Endodermal cell (in vitro differentiated cells): ENCODE results near the gene ZNF407. TPM values are rescaled to one million over a fixed set of nuclear protein-coding genes. Genes with fewer than 3 reads are reported as not detected.

Experiments used
- DNase-seq: peaks from one replicate; pipeline ENCODE4 v3.0.0-alpha.2; 2017
- H3K27ac ChIP-seq: 2 replicates; pipeline ENCODE4 v1.5.1; 2013; ENCODE audit warnings: mild to moderate bottlenecking, low read depth, low read length, moderate library complexity
- H3K27me3 ChIP-seq: 2 replicates; pipeline ENCODE4 v1.6.1; 2013; ENCODE audit warnings: mild to moderate bottlenecking, low read length, moderate library complexity; ENCODE audit not compliant: insufficient read depth, control insufficient read depth, poor library complexity, severe bottlenecking
- H3K36me3 ChIP-seq: 2 replicates; pipeline ENCODE4 v1.7.0; 2013; ENCODE audit warnings: mild to moderate bottlenecking, low read length, moderate library complexity; ENCODE audit not compliant: control insufficient read depth, insufficient read depth
- H3K4me1 ChIP-seq: one replicate; pipeline ENCODE4 v1.7.0; 2013; ENCODE audit warnings: low read length; ENCODE audit not compliant: control insufficient read depth, insufficient read depth
- H3K4me3 ChIP-seq: 2 replicates; pipeline ENCODE4 v1.5.1; 2013; ENCODE audit warnings: mild to moderate bottlenecking, low read length, moderate library complexity
- H3K9ac ChIP-seq: 2 replicates; pipeline ENCODE4 v1.6.1; 2013; ENCODE audit warnings: mild to moderate bottlenecking, low read length, moderate library complexity; ENCODE audit not compliant: poor library complexity, severe bottlenecking; ENCODE audit errors: extremely low read depth
- H3K9me3 ChIP-seq: 2 replicates; pipeline ENCODE4 v1.6.1; 2013; ENCODE audit warnings: mild to moderate bottlenecking, low read length, moderate library complexity; ENCODE audit not compliant: control insufficient read depth
- H3K27ac Mint-ChIP-seq: 2 replicates; pipeline ENCODE4 v1.8.0; 2020; ENCODE audit warnings: mixed read lengths
- H3K27me3 Mint-ChIP-seq: 2 replicates; pipeline ENCODE4 v1.8.0; 2021; ENCODE audit warnings: mild to moderate bottlenecking, mixed read lengths; ENCODE audit not compliant: insufficient read depth
- H3K36me3 Mint-ChIP-seq: 2 replicates; pipeline ENCODE4 v1.8.0; 2020; ENCODE audit warnings: low read depth, mixed read lengths
- H3K4me1 Mint-ChIP-seq: 2 replicates; pipeline ENCODE4 v1.8.0; 2020; ENCODE audit warnings: mixed read lengths
- H3K4me3 Mint-ChIP-seq: 2 replicates; pipeline ENCODE4 v1.8.0; 2020; ENCODE audit warnings: mild to moderate bottlenecking, moderate library complexity, mixed read lengths
- H3K9me3 Mint-ChIP-seq: 2 replicates; pipeline ENCODE4 v1.8.0; 2020; ENCODE audit warnings: mild to moderate bottlenecking, mixed read lengths
- CTCF ChIP-seq: fragments of 200-600 bp; sonication (generic); conservative IDR thresholded peaks from 2 replicates; pipeline ENCODE4 v1.5.0; 2021; ENCODE audit warnings: antibody characterized with exemption, mild to moderate bottlenecking
- WGBS, 2 experiments: methylation state at CpG; one replicate each; pipeline versions ENCODE4 v1.1.5 to v1.1.7; 2013; ENCODE audit warnings: missing lambda C conversion rate in 2 of 2, mixed read lengths in 1 of 2; ENCODE audit not compliant: insufficient coverage in 1 of 2, insufficient read length in 1 of 2; 5-methylcytosine and 5-hydroxymethylcytosine counted together
- total RNA-seq, 2 donors: library from RNA; stranded (reverse); fragmentation: NEBNext Ultra II Directional in 1 of 2; extraction: Animal tissue kit (Norgen Biotek cat#: 25700) in 1 of 2; gene quantifications; 2 replicates in 1 of 2; 3 replicates in 1 of 2; pipeline ENCODE4 v1.2.1, GENCODE V29; 2021

The ZNF407 gene
- total RNA-seq, 2 donors from 2014 or later: 7.6 to 13.1 TPM

GRCh38 chr18:74590671-74591070 is 7.0 kb upstream of the ZNF407 start:
- Histone ChIP-seq H3K4me3 (no peak overlapping the region), H3K9ac (no peak overlapping the region), H3K9me3 (no peaks in the 10 kb centered on the region), H3K4me1 (no peaks in the 10 kb centered on the region), H3K27ac (no peak overlapping the region), H3K36me3 (peaks cover 3% of the 10 kb centered on the region), H3K27me3 (peaks cover 11% of the 10 kb centered on the region)
- Mint-ChIP-seq H3K36me3 (peaks cover 8% of the 10 kb centered on the region), H3K27ac (no peak overlapping the region), H3K4me3 (no peak overlapping the region), H3K27me3 (peaks cover 37% of the 10 kb centered on the region), H3K9me3 (no peaks in the 10 kb centered on the region), H3K4me1 (peaks cover 5% of the 10 kb centered on the region)
- 100% methylated on average over 1 of the region's 1 CpG; no CpG with 5 or more reads in 1 of the 2 experiments for WGBS, 2 experiments
- no peak for DNase-seq
- TF ChIP-seq CTCF: no peak

GRCh38 chr18:74595431-74595830 is 2.2 kb upstream of the ZNF407 start:
- peaks cover 8% of the 10 kb centered on the region for H3K36me3 Mint-ChIP-seq
- no peak overlapping the region for H3K27ac ChIP-seq
- H3K9me3 ChIP-seq: no peaks in the 10 kb centered on the region
- no peak overlapping the region for H3K27ac Mint-ChIP-seq
- no peak for DNase-seq
- no peaks in the 10 kb centered on the region for H3K9me3 Mint-ChIP-seq
- H3K4me3 Mint-ChIP-seq: no peak overlapping the region
- H3K36me3 ChIP-seq: peaks cover 5% of the 10 kb centered on the region
- H3K4me1 ChIP-seq: no peaks in the 10 kb centered on the region
- peaks cover 6% of the 10 kb centered on the region for H3K27me3 Mint-ChIP-seq
- no peak overlapping the region for H3K9ac ChIP-seq
- peak overlapping the region; percentile 97 for H3K4me3 ChIP-seq
- H3K27me3 ChIP-seq: no peaks in the 10 kb centered on the region
- TF ChIP-seq CTCF: no peak
- peaks cover 16% of the 10 kb centered on the region for H3K4me1 Mint-ChIP-seq

GRCh38 chr18:74597034-74597661 is 522 bp upstream of the ZNF407 start:
- H3K4me3 ChIP-seq: peak overlapping the region; percentile 97

More at GRCh38 chr18:74597034-74597661, 522 bp upstream of the ZNF407 start:
- no peak for TF ChIP-seq CTCF
- WGBS, 2 experiments: 2 to 13% methylated on average over 5 to 41 of the region's 41 CpGs
- Histone ChIP-seq H3K27me3 (no peaks in the 10 kb centered on the region), H3K4me1 (no peaks in the 10 kb centered on the region), H3K36me3 (peaks cover 5% of the 10 kb centered on the region), H3K9ac (peak overlapping the region; percentile 92), H3K9me3 (no peaks in the 10 kb centered on the region), H3K27ac (peak overlapping the region; percentile 85)
- Mint-ChIP-seq H3K4me3 (peak overlapping the region; percentile 86), H3K27me3 (peaks cover 5% of the 10 kb centered on the region), H3K27ac (peak overlapping the region; percentile 96), H3K4me1 (peaks cover 16% of the 10 kb centered on the region), H3K9me3 (no peaks in the 10 kb centered on the region), H3K36me3 (peaks cover 8% of the 10 kb centered on the region)
- DNase-seq: peak; percentile 84
